ENCODE measurements around the gene FAM83F. TPM values are rescaled to one million over a fixed set of nuclear protein-coding genes. Genes with fewer than 3 reads are reported as not detected.

FAM83F gene
- polyA plus RNA-seq, 3 donors, result 1.6 to 2.2 (median 1.6) TPM

DNA sequence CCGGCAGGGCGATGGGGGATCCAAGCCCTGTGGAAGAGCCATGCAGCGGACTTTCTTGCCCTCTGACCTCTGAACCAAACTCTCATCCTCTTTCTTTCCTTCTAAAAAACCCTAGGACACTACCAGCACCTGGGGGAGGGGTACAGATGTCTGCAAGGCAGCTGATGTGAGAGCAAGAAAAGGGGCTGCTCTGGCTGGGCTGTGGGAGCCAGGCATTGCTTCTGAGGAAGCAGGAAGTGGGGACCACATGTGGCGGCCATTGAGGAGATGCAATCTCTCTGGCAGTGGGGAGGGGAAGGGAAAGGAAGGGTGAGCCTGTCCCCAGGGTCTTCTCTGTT is 36.0 kb downstream of the FAM83F start:
- DNase-seq (ENCODE audit: low read depth in 3 of 3, low spot score in 2 of 3), result no peak

- DNase-seq (ENCODE audit: low read depth in 3 of 3, low spot score in 2 of 3), result no peak
Observed at GRCh38 chr22:40031766-40032470, 37.2 kb downstream of the FAM83F start.

DNA sequence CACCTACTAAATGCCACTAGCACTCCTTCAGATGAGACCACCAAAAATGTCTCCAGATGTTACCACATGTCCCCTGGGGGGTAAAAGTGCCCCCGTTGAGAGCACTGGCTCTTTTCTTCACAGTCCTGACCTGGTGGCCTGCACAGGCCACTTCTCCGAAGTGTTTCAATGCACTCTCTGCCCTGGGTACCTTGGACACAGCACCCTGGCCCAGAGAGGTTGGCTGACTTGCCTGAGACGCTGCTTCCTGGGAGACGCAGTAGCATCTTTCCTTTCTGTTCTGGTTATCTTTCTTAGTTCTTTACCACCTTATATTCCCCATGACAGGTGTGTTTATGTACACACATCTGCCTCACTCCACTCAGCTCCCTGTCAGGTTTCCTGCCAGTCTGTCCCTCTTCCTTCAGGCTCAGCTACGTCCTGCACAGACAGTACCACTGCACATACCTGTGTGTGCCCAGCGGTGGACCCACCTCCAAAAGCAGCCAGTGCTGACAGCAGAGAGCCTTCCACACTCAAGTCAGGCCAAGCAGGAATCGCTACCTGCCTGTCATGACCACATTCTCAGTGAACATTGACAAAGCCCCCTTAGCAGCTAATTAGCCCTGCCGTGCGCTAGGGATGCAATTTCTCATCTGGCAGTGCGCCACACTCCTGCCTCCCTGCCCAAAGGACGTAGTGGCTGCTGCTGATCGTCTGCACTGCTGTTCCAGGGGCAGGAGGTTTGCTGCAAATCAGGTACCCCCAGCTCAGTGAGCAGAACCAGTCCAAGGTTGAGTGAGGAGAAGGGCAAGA is 39.0 kb downstream of the FAM83F start:
- no peak for DNase-seq (ENCODE audit: low read depth in 3 of 3, low spot score in 2 of 3)

GRCh38 chr22:40035351-40035750 is 40.6 kb downstream of the FAM83F start:
- DNase-seq (ENCODE audit: low read depth in 3 of 3, low spot score in 2 of 3), result no peak

- DNase-seq (ENCODE audit: low read depth in 3 of 3, low spot score in 2 of 3), result no peak
Observed at GRCh38 chr22:40036126-40036525, 41.4 kb downstream of the FAM83F start.

GRCh38 chr22:40036591-40037225 is 42.0 kb downstream of the FAM83F start:
- DNase-seq (ENCODE audit: low read depth in 3 of 3, low spot score in 2 of 3), result no peak

- no peak for DNase-seq (ENCODE audit: low read depth in 3 of 3, low spot score in 2 of 3)
Observed at GRCh38 chr22:40037320-40037719, 42.6 kb downstream of the FAM83F start.

DNA sequence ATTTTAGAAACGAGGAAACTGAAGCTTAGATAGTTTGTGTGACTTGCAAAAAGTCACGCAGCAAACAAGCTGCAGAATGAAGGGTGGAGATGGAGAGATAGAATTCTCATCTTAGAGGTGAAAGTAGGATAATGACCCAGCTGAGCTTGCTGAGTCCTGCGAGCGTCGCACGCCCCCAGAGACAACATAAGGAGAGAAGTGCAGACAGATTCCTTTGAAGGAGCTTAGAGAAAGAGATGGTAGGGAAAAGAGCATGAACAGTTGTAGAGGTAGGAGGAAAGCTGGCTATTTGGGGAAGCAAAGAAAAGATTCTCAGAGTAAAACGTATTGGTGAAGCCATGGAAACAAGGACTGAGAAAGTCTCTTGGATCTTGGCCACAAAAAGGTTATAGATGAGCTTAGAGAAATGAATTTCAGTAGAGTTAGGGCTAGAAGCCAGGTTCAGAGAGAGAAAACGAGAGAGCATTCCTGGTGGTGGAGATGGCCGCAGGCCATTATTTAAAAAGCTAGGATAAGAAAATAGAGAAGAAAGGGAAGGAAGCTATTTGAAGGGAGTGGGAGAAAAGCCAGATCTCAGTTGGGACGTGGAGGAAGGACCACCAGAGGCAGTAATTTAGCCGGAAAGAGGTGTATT is 44.8 kb downstream of the FAM83F start:
- no peak for DNase-seq (ENCODE audit: low read depth in 3 of 3, low spot score in 2 of 3)

GRCh38 chr22:40040927-40041326 is 46.2 kb downstream of the FAM83F start:
- DNase-seq (ENCODE audit: low read depth in 3 of 3, low spot score in 2 of 3), result peak; percentile 73 to 80 (median 77)

DNA sequence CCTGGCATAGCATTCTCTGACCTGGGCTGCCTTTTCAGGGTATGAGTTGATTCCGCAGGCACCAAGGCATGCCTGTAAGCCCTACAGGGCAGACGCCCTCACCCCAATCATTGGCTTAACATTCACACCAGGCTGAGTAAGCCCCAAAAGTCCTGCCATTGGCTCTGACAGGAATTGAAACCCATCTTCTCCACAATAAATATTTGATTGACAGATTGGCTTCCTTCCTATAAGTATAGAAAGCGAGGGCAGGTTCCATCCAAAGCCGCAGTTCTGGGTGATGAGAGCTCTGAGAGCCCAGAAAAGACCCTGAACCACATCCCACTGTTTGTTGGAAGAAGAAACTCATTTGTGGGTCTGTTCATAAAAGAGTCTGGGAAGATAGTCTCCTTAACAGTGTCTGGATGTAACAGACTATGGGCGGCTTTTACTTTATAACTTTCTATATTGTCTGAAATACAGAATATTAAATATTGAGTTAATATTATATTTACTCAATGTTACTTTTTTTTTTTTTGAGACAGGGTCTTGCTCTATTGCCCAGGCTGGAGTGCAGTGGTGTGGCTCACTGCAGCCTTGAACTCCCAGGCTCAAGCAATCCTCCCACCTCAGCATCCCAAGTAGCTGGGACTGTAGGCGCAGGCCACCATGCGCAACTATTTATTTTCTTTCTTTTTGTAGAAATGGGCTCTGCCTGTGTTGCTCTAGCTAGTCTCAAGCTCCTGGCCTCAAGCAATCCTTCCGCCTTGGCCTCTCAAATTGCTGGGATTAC is 46.8 kb downstream of the FAM83F start:
- DNase-seq (ENCODE audit: low read depth in 3 of 3, low spot score in 2 of 3), result no peak

DNA sequence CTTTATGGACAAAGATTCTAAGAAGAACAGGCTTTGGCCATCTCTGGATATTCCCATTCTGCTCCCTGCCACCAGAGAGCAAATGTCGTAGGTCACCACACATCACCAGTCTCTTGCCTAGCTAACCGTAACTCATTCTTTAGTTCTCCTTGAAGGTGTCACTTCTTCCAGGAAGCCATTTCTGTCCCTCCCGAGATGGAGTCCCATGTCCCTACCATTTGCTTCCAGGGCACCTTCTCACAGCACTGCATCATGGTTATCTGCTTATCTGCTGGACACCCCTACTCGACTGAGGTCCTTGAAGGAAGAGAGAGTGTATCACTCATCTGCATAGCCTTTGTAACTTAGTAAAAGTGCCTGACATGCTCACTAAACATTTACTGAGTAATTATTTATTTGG is 47.6 kb downstream of the FAM83F start:
- DNase-seq (ENCODE audit: low read depth in 3 of 3, low spot score in 2 of 3), result no peak

DNA sequence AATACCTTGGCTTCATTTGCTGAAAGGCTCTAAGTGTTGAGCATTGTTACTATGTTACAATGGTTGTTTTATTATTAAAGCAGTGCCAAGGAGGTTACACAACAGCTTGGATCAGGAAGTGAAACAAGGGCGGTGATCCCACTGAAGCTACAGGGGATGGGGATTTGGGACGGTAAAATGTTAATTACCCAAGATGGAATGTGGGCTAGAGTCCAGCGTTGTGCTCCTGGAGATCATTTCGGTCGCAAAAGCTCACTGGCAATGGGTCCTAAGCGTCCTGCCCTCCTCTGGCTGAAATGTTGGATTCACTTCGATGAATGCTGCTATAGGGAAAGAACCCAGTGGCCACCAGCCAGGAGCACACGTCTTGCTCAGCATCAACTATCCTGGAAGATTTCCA is 48.3 kb downstream of the FAM83F start:
- DNase-seq (ENCODE audit: low read depth in 3 of 3, low spot score in 2 of 3), result no peak

- DNase-seq (ENCODE audit: low read depth in 3 of 3, low spot score in 2 of 3), result no peak
Observed at GRCh38 chr22:40043793-40044101, 49.0 kb downstream of the FAM83F start.

DNA sequence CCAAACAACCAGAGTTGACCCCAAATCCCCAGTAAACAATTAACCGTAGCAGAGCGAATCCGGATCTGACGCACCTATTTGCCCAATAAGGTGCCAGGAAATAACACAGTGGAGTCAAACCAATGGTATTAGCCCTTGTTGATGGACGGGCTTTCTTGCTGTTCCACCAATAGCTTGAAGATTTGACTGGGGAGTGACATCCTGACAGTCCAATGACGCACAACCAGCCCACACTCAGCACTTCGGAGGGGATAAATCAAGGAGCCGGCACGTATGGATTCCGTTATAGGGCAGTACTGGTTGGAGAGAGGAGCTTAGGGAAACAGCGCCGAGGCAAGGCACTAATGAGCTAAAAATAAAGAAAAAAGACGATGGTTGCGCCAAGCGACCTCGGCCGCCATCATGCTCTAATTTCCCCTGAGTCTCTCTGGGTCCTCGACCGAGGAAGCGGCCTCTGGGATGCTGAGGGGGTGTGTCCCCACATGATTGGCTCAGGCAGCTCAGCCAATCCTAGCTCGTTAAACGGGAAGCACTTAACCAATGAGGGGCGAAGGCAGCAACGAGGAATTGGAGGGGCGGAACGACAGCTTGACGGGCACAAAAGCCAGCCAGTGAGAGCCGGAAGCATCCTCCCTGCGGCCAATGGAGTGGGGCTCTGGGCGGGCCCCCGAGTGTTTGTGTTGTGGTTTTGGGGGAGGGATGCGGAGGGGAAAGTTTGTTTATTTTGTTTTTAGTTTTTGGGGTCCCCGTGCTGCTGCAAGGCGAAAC is 49.5 kb downstream of the FAM83F start:
- peak; percentile 98 to 99 (median 99) for DNase-seq (ENCODE audit: low read depth in 3 of 3, low spot score in 2 of 3)

- peak in 1 of 3 donors; percentile 29 for DNase-seq (ENCODE audit: low read depth in 3 of 3, low spot score in 2 of 3)
Observed at GRCh38 chr22:40044870-40045834, 50.4 kb downstream of the FAM83F start.

- DNase-seq (ENCODE audit: low read depth in 3 of 3, low spot score in 2 of 3), result no peak
Observed at GRCh38 chr22:40046126-40046525, 51.4 kb downstream of the FAM83F start.

- DNase-seq (ENCODE audit: low read depth in 3 of 3, low spot score in 2 of 3), result no peak
Observed at GRCh38 chr22:40050258-40050657, 55.5 kb downstream of the FAM83F start.

GRCh38 chr22:40051322-40051721 is 56.6 kb downstream of the FAM83F start:
- no peak for DNase-seq (ENCODE audit: low read depth in 3 of 3, low spot score in 2 of 3)

GRCh38 chr22:40053460-40053859 is 58.7 kb downstream of the FAM83F start:
- DNase-seq (ENCODE audit: low read depth in 3 of 3, low spot score in 2 of 3), result no peak
